IMR-90 (cell line): ENCODE measurements around the gene HOXB8. TPM values are rescaled to one million over a fixed set of nuclear protein-coding genes. Genes with fewer than 3 reads are reported as not detected.

ENCODE experiments used
- ATAC-seq: fragments of 200-7000 bp; cut with Tn5 transposase; 2 replicates; pipeline ENCODE4 v1.9.1; 2020; ENCODE audit warnings: low read depth, mild to moderate bottlenecking, moderate library complexity
- BruUV-seq: library from RNA; stranded (reverse); fragments of 400-500 nt; replicated peaks from 2 replicates; lab custom pipeline; 2021; lab: Mats Ljungman, UMichigan
- CTCF ChIA-PET: fragments of 300-600 bp; formaldehyde crosslinking; extraction: SDS; loops from one replicate; lab custom pipeline; 2021; ENCODE audit warnings: antibody characterized with exemption; lab: Yijun Ruan, JAX
- POLR2A ChIA-PET: fragments of 300-600 bp; sonication (Branson Sonifier 250); formaldehyde crosslinking; loops from one replicate; lab custom pipeline; 2022; ENCODE audit warnings: antibody characterized with exemption; ENCODE audit not compliant: unreplicated experiment; lab: Charles Lee
- DNase-seq: peaks from one replicate; pipeline ENCODE4 v3.0.0; 2013
- H2AFZ ChIP-seq: replicated peaks from 2 replicates; pipeline ENCODE3; 2013; ENCODE audit warnings: low read length, mild to moderate bottlenecking; ENCODE audit not compliant: poor library complexity
- H2AK5ac ChIP-seq: 2 replicates; pipeline ENCODE4 v1.6.1; 2013; ENCODE audit warnings: low read depth, low read length, inconsistent platforms
- H2AK9ac ChIP-seq: replicated peaks from 2 replicates; pipeline ENCODE3; 2013; ENCODE audit warnings: mild to moderate bottlenecking, low read depth, low read length, moderate library complexity; ENCODE audit not compliant: poor library complexity
- H2BK120ac ChIP-seq: 2 replicates; pipeline ENCODE4 v1.6.1; 2013; ENCODE audit warnings: low read depth, low read length, inconsistent platforms
- H2BK15ac ChIP-seq: 3 replicates; pipeline ENCODE4 v1.6.1; 2013; ENCODE audit warnings: low read depth, low read length, inconsistent platforms
- H2BK20ac ChIP-seq: 2 replicates; pipeline ENCODE4 v1.6.1; 2013; ENCODE audit warnings: low read depth, mild to moderate bottlenecking, inconsistent platforms, low read length, moderate library complexity
- H2BK5ac ChIP-seq: 2 replicates; pipeline ENCODE4 v1.6.1; 2013; ENCODE audit warnings: mild to moderate bottlenecking, low read depth, low read length, inconsistent platforms; ENCODE audit not compliant: poor library complexity, severe bottlenecking
- H3K14ac ChIP-seq: replicated peaks from 2 replicates; pipeline ENCODE4 v1.6.1; 2013; ENCODE audit warnings: low read depth, low read length, inconsistent platforms
- H3K18ac ChIP-seq: 2 replicates; pipeline ENCODE4 v1.6.1; 2013; ENCODE audit warnings: low read depth, low read length, control low read depth
- H3K23ac ChIP-seq: 2 replicates; pipeline ENCODE4 v1.6.1; 2013; ENCODE audit warnings: low read depth, low read length, inconsistent platforms
- H3K27ac ChIP-seq: 2 replicates; pipeline ENCODE4 v1.5.1; 2013; ENCODE audit warnings: mild to moderate bottlenecking, control low read depth, low read length; ENCODE audit not compliant: insufficient read depth
- H3K27me3 ChIP-seq: 2 replicates; pipeline ENCODE4 v1.6.1; 2013; ENCODE audit warnings: low read length; ENCODE audit not compliant: control insufficient read depth, insufficient read depth
- H3K36me3 ChIP-seq: 2 replicates; pipeline ENCODE4 v1.6.1; 2013; ENCODE audit warnings: low read length, mixed read lengths; ENCODE audit not compliant: control insufficient read depth, insufficient read depth
- H3K4ac ChIP-seq: 2 replicates; pipeline ENCODE4 v1.6.1; 2013; ENCODE audit warnings: low read depth, low read length, inconsistent platforms
- H3K4me1 ChIP-seq: 2 replicates; pipeline ENCODE4 v1.6.1; 2013; ENCODE audit warnings: low read length, mixed read lengths; ENCODE audit not compliant: control insufficient read depth, insufficient read depth
- H3K4me2 ChIP-seq: 2 replicates; pipeline ENCODE4 v1.6.1; 2013; ENCODE audit warnings: low read depth, mild to moderate bottlenecking, control low read depth, low read length, moderate library complexity
- H3K4me3 ChIP-seq: 2 replicates; pipeline ENCODE4 v1.5.1; 2013; ENCODE audit warnings: low read depth, mild to moderate bottlenecking, control low read depth, low read length, moderate library complexity; ENCODE audit not compliant: insufficient read depth
- H3K56ac ChIP-seq: 2 replicates; pipeline ENCODE4 v1.6.1; 2013; ENCODE audit warnings: low read length, inconsistent platforms; ENCODE audit not compliant: insufficient read depth; ENCODE audit errors: extremely low read depth
- H3K79me1 ChIP-seq, 2 experiments: 2 replicates each; pipeline ENCODE4 v1.6.1; 2013; ENCODE audit warnings: low read length in 2 of 2, inconsistent platforms in 1 of 2, low read depth in 1 of 2
- H3K9ac ChIP-seq: 2 replicates; pipeline ENCODE4 v1.6.1; 2013; ENCODE audit warnings: low read depth, low read length, control low read depth
- H3K9me1 ChIP-seq: 2 replicates; pipeline ENCODE4 v1.6.1; 2013; ENCODE audit warnings: low read length, inconsistent platforms; ENCODE audit not compliant: insufficient read depth
- H3K9me3 ChIP-seq: 2 replicates; pipeline ENCODE4 v1.6.1; 2013; ENCODE audit warnings: low read length; ENCODE audit not compliant: control insufficient read depth, insufficient read depth
- H4K20me1 ChIP-seq: 2 replicates; pipeline ENCODE4 v1.6.1; 2013; ENCODE audit warnings: low read length, inconsistent platforms; ENCODE audit not compliant: insufficient read depth
- H4K5ac ChIP-seq: 2 replicates; pipeline ENCODE4 v1.6.1; 2013; ENCODE audit warnings: mild to moderate bottlenecking, low read depth, low read length, control low read depth
- H4K8ac ChIP-seq, 2 experiments: 2 replicates each; pipeline ENCODE4 v1.6.1; 2013; ENCODE audit warnings: low read depth in 2 of 2, low read length in 2 of 2, control low read depth in 1 of 2, inconsistent platforms in 1 of 2
- H4K91ac ChIP-seq: 2 replicates; pipeline ENCODE4 v1.6.1; 2013; ENCODE audit warnings: low read depth, low read length, inconsistent platforms; ENCODE audit not compliant: insufficient read depth
- BHLHE40 ChIP-seq: fragments of 150-350 bp; IDR thresholded peaks from 2 replicates; pipeline ENCODE4 v1.6.1; 2016; ENCODE audit warnings: mild to moderate bottlenecking, low read depth, low read length
- CEBPB ChIP-seq: IDR thresholded peaks from 2 replicates; pipeline ENCODE4 v1.6.1; 2012; ENCODE audit warnings: low read depth, low read length, improper control_type of control experiment
- FOS ChIP-seq: fragments of 150-350 bp; IDR thresholded peaks from 2 replicates; pipeline ENCODE4 v1.6.1; 2016; ENCODE audit warnings: low read depth, low read length
- MAFK ChIP-seq: IDR thresholded peaks from 2 replicates; pipeline ENCODE4 v1.6.1; 2012; ENCODE audit warnings: low read depth, low read length, improper control_type of control experiment
- NFE2L2 ChIP-seq: fragments of 150-350 bp; IDR thresholded peaks from 2 replicates; pipeline ENCODE4 v1.6.1; 2016; ENCODE audit warnings: low read depth, mild to moderate bottlenecking, low read length
- POLR2A ChIP-seq: IDR thresholded peaks from 2 replicates; pipeline ENCODE4 v1.6.1; 2012; ENCODE audit warnings: mild to moderate bottlenecking, low read depth, low read length
- RAD21 ChIP-seq: IDR thresholded peaks from 2 replicates; pipeline ENCODE4 v1.6.1; 2012; ENCODE audit warnings: low read length, improper control_type of control experiment
- RFX5 ChIP-seq: IDR thresholded peaks from 2 replicates; pipeline ENCODE4 v1.8.0; 2012; ENCODE audit warnings: low read depth, mild to moderate bottlenecking, low read length, moderate library complexity
- SMC3 ChIP-seq: fragments of 150-350 bp; IDR thresholded peaks from 2 replicates; pipeline ENCODE4 v1.6.1; 2016; ENCODE audit warnings: low read depth, mild to moderate bottlenecking, antibody characterized with exemption, low read length, moderate library complexity
- USF2 ChIP-seq: fragments of 150-350 bp; IDR thresholded peaks from 2 replicates; pipeline ENCODE4 v1.6.1; 2017; ENCODE audit warnings: mild to moderate bottlenecking, antibody characterized with exemption, low read length, low read depth
- WGBS, 2 experiments: methylation state at CpG; one replicate each; pipeline versions ENCODE4 v1.1.5 to v1.1.7; 2013; ENCODE audit warnings: missing lambda C conversion rate in 2 of 2; ENCODE audit not compliant: insufficient read length in 1 of 2; ENCODE audit errors: extremely low coverage in 2 of 2; 5-methylcytosine and 5-hydroxymethylcytosine counted together
- dilution Hi-C: fragments of 300-500 bp; cut with HindIII; formaldehyde crosslinking; loops from one replicate; pipeline ENCODE4 v1.14.3; 2018; ENCODE audit warnings: low sequenced_read_pairs; ENCODE audit not compliant: unreplicated experiment
- in situ Hi-C: fragments of 300-500 bp; cut with MboI; formaldehyde crosslinking; loops from 3 replicates; pipeline ENCODE4 v1.14.3; 2019; ENCODE audit warnings: low sequenced_read_pairs, inconsistent platforms, mixed read lengths
- intact Hi-C: fragments of 100-400 bp; cut with micrococcal nuclease; formaldehyde crosslinking; loops from 2 replicates; pipeline ENCODE4 v1.10.0; 2022
- polyA plus RNA-seq, 3 experiments: library from polyadenylated mRNA; depleted of rRNA; stranded (reverse); fragments of >200 nt; gene quantifications; 2 replicates each; pipeline ENCODE4 v1.2.3, GENCODE V29; 2012; ENCODE audit warnings: low replicate concordance in 1 of 3
- total RNA-seq: library from RNA; depleted of rRNA; stranded (reverse); fragments of >200 nt; gene quantifications from 2 replicates; pipeline ENCODE4 v1.2.3, GENCODE V29; 2012

HOXB8 gene
- total and polyA plus RNA-seq, 2 of the 4 experiments (the other 2 are of a cell fraction): 0.54 to 5.3 TPM

- no peak for TF ChIP-seq FOS
- TF ChIP-seq POLR2A: peak; percentile 67
- no peak for TF ChIP-seq CEBPB
- peak; percentile 82 for TF ChIP-seq SMC3
Observed at GRCh38 chr17:48593840-48594537, 21.1 kb downstream of the HOXB8 start (continued).

DNA sequence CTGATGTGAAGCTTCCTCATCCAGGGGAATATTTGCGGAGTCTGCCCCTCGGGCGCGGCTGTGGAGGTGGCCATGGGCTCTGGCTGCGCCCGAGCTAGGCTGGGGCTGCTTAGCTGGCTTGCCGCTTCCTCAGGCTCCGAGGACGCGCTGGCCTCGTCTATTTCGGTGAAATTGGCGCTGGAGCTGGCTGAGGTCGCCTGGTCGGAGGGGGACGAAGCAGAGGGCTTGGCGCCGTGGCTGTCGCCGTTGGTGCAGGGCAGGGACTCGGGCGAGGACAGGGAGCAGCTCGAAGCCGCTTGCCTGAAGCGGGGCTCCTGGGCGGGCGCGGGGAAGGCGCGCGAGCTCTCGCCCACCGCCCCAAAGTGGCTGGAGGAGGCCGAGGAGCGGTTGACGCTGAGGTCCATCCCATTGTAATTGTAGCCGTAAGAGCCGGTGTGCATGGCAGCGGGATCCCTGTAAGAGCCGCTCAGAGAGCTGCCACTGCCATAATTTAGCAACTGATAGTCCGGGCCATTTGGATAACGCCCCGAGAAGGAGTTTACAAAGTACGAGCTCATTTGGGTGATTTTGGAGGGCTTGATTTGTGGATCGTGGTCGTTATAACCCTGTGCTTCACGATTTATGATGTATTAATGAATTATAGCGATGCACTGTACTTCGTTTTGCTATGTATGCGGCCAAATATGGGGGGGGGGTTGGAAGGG, 21.8 kb downstream of the HOXB8 start, which contains the start of gene HOXB5:
Gene HOXB5, minus strand, starts transcription at position 654 of the 704 bp plus-strand sequence. Its CDS starts 97 bp downstream, at position 557.
- ATAC-seq: no peak

More for the DNA sequence above, 21.8 kb downstream of the HOXB8 start, which contains the start of gene HOXB5:
- Histone ChIP-seq H3K36me3 (peaks cover 14% of the 10 kb centered on the region; the same call in 1 of the 2 replicates), H2AK9ac (peak within 1 kb of the TSS; percentile 94), H3K23ac (peak within 1 kb of the TSS; percentile 99), H4K20me1 (peaks cover 7% of the 10 kb centered on the region; the same call in 1 of the 2 replicates), H3K79me1 (peaks cover 0 to 1% of the 10 kb centered on the region in 2 experiments; a peak in 2 of 4 replicates), H3K4ac (peak within 1 kb of the TSS; percentile 95), H2BK5ac (peak within 1 kb of the TSS; percentile 99), H3K9me1 (no peaks in the 10 kb centered on the region), H3K27ac (peak within 1 kb of the TSS; percentile 99), H3K18ac (peak within 1 kb of the TSS; percentile 81), H4K8ac (peak within 1 kb of the TSS; percentile 81 to 99), H2AK5ac (peak within 1 kb of the TSS; percentile 85), H3K4me1 (peaks cover 9% of the 10 kb centered on the region), H3K9me3 (no peaks in the 10 kb centered on the region), H2BK120ac (peak within 1 kb of the TSS; percentile 93), H3K4me2 (peak within 1 kb of the TSS; percentile 83), H2BK15ac (peak within 1 kb of the TSS; percentile 77; the same call in 2 of the 3 replicates), H3K9ac (peak within 1 kb of the TSS; percentile 100), H3K56ac (peak within 1 kb of the TSS; percentile 100), H4K91ac (peak within 1 kb of the TSS; percentile 99), H2AFZ (peak within 1 kb of the TSS; percentile 78), H3K14ac (peak within 1 kb of the TSS; percentile 98), H3K4me3 (peak within 1 kb of the TSS; percentile 91), H3K27me3 (no peaks in the 10 kb centered on the region), H2BK20ac (peak within 1 kb of the TSS; percentile 53), H4K5ac (peak within 1 kb of the TSS; percentile 78)
- WGBS, 2 experiments: 0% methylated on average over 38 of the region's 50 CpGs; no CpG with 5 or more reads in 1 of the 2 experiments
- ChIA-PET CTCF (interaction anchor here (0.6 to 1.8 kb wide), 7 partner anchors 10 to 289 kb away, joined by 3 to 6 read pairs (median 3); no protein-coding TSS in a partner anchor), POLR2A (interaction anchor here (0.6 to 3.1 kb wide), 7 partner anchors 24 to 257 kb away, joined by 3 to 14 read pairs (median 4); no protein-coding TSS in a partner anchor)
- BruUV-seq: no TSS peak
- dilution Hi-C loops: no loop called here
- TF ChIP-seq MAFK (no peak), BHLHE40 (no peak), RAD21 (no peak), POLR2A (no peak), SMC3 (no peak), RFX5 (no peak), NFE2L2 (no peak), USF2 (no peak), FOS (no peak)
- DNase-seq: peak; percentile 22
- in situ Hi-C loops: loop anchor here (10.0 kb wide), 1 partner anchor 568 kb away; no protein-coding TSS in a partner anchor
- intact Hi-C loops: loop anchor here (1.0 to 2.0 kb wide), 2 partner anchors 22 to 257 kb away; no protein-coding TSS in a partner anchor
